ENCODE measurements around the gene DOCK8.

DNA sequence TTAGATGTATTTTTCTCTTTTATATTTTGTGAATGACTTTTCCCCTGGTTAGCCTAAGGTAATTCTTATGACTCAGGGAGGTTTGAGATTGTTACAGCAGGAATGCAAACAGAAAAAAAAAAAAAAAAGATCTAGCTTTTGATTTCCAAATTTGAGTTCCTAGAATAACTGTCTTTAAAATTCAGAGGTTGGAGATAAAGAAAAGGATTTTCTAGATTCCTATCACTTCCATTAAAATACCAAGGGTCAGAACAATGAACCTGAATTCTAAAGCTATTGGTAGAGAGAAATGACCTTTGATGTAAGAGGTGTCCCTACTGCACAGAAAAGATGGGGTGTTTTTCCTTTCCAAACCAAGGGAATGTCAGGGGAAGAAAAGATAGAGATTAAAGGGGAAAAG, 262.5 kb downstream of the DOCK8 start:
- no peak for TF ChIP-seq EZH2phosphoT487 (IDR thresholded peaks at IDR 0.05; ENCODE audit: low read length)
- TF ChIP-seq, protein P1, sequence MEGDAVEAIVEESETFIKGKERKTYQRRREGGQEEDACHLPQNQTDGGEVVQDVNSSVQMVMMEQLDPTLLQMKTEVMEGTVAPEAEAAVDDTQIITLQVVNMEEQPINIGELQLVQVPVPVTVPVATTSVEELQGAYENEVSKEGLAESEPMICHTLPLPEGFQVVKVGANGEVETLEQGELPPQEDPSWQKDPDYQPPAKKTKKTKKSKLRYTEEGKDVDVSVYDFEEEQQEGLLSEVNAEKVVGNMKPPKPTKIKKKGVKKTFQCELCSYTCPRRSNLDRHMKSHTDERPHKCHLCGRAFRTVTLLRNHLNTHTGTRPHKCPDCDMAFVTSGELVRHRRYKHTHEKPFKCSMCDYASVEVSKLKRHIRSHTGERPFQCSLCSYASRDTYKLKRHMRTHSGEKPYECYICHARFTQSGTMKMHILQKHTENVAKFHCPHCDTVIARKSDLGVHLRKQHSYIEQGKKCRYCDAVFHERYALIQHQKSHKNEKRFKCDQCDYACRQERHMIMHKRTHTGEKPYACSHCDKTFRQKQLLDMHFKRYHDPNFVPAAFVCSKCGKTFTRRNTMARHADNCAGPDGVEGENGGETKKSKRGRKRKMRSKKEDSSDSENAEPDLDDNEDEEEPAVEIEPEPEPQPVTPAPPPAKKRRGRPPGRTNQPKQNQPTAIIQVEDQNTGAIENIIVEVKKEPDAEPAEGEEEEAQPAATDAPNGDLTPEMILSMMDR (IDR thresholded peaks at IDR 0.05; ENCODE audit: low read length): no peak
